GM21360 (cell line): ENCODE measurements around the gene RASSF4.
A peak's percentile ranks its signal among the peaks of the same experiment; 100 is the strongest.
"Not testable (repeated sequence)": the region's sequence is repeated elsewhere in the genome, so short reads cannot be mapped to it uniquely, and the experiment has no call there.

Source experiments
- ATAC-seq: cut with Tn5 transposase; IDR thresholded peaks from one replicate; pipeline ENCODE4 v1.9.1; 2021; ENCODE audit warnings: mild to moderate bottlenecking, moderate library complexity; ENCODE audit not compliant: unreplicated experiment

The RASSF4 gene

DNA sequence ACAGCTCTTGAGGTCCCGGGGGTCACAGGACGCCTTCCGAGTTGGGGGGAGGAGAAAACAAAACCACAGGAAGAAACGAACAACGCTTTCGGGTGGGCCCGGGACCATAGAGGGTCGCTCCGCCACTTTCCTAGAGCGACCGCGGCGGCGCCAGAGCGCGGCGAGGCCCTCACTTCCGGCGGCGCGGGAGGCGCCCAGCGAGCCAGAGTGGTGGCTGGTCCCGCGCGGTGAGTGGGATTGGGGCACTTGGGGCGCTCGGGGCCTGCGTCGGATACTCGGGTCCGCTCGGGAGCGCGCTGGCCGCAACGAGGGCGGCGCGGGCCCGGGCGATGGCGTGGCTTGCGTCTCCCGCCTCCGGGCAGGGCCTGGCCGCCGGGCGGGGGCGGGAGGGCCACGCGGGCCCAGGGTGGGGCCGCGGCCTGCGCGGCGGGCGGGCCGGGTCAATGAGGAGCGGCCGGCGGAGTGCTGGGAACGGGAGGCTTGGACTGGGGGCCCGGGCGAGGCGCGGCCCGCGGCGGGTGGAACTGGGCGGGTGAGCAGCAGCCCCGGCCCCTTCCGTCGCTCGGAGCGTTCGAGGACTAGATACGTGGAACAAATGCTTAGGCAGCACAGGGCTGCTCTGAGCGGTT is 41.3 kb downstream of the RASSF4 start, which contains the start of gene ZNF22:
ZNF22 (plus strand) TSS at position 172 of the 629 bp plus-strand sequence. CDS start 2,446 bp downstream, outside the sequence.
- peak; percentile 69 for ATAC-seq

DNA sequence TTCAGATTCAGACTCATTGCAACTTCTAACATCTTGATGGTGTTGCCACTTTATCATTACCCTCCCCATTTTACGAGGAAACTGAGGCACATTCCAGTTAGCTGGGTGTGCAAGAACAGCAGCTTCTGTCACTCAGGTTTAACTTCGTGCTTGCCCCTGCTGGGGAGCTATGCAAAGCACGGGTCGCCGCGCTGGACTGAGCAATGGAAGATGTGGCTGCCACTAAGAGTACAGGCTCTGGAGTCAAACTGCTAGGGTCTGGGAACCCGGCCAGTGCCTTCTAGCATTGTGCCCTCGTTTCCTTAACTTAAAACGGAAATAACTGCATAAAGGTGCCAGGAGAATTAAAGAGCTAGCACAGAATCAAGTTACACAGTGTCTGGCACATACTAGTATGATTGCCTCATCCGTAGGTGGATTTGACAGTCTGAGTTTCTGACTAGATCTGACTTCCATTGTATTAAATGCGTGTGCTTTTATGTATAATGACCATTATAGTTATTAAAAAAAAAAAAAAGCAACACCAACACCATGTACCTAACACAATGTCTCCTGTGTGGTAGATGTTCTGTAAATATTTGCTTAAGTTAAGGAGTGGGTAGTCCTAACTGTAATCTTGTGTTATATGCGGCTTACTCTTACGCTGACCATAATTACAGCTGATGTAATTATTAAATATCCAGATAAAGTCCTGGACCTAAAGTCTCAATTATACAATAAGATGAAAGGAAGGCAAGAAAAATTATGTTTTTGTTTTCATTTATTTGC is 42.0 kb downstream of the RASSF4 start:
- peak; percentile 67 for ATAC-seq

DNA sequence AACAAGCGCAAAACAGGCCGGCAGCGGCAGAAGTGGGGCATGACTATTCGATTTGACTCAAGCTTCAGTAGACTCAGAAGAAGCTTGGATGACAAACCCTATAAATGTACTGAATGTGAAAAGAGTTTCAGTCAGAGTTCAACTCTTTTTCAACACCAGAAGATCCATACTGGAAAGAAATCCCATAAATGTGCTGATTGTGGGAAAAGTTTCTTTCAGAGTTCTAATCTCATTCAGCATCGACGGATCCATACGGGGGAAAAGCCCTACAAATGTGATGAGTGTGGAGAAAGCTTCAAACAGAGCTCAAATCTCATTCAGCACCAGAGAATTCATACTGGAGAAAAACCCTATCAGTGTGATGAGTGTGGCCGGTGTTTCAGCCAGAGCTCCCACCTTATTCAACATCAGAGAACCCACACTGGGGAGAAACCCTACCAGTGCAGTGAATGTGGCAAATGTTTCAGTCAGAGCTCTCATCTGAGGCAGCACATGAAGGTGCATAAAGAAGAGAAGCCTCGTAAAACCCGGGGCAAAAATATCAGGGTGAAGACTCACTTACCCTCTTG is 43.9 kb downstream of the RASSF4 start:
- ATAC-seq: no peak

DNA sequence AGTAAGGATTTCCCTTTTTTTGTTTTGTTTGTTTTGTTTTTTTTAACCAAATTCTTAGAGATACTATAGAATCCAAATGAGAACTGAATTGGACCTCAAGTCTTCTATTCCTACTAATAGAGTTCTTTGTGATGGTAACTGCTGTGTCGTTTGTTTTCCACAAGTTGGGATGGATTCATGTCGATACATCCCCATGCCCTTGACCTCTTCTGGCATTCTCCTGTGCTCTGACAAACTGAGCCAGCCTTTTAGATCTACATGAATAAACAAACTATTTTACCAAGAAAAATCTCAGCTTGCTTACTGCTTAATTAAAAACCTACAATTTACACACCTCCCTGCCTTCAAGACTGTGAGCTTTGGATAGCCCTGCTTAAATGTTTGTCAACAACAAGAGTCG is 45.1 kb downstream of the RASSF4 start:
- ATAC-seq: no peak

DNA sequence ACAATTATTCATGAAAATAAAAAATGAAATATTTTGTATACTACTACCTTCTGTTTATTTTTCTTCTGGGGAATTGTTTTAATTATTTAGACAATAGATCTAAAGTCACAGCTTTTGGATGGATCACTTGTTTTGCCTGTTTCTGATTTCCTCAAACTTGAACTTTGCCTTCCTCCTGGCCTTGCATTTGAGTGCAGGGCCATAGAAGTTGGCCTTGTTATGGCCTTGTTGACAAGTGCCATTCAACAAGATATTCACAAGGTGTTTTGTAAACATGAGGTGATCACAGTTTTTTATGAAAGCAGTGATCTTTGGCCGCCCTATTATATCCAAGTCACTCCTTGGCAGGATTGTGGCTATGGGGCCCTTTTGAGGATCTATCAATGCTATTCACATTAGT is 45.7 kb downstream of the RASSF4 start:
- no peak for ATAC-seq

DNA sequence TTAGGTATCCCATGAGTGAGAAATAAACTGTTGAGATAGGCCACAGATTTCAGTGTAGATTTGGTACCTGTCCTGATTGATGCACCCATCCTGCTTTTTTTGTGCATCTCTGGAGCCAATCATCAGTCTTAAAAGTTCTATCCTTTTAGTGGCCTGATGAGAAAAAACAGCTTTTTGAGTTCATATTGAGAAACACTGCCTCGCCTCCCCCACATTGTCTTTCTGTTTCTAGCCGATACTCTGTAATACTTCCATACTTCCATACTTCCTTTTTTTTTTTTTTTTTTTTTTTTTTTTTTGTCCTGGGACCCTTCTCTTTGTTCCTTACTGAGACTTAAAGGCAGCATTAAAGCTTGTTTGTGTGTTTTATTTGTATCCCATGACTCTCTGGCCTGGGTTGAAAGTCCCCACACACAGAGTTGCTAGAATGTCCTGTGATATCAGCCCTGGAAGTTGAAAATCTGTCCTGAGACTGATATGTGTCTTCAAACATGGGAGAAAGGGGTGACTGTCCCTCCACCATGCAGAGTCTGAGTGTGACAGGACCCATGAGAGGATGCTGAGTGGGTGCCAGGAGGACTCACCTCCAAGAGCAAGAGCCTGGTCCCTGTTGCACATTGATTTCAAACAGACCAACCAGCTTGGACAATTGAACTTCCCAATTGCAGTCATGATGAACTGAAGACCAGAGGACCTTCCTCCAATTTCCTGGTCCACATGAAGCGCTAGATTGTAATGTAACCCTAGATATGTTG is 46.9 kb downstream of the RASSF4 start:
- no peak for ATAC-seq

DNA sequence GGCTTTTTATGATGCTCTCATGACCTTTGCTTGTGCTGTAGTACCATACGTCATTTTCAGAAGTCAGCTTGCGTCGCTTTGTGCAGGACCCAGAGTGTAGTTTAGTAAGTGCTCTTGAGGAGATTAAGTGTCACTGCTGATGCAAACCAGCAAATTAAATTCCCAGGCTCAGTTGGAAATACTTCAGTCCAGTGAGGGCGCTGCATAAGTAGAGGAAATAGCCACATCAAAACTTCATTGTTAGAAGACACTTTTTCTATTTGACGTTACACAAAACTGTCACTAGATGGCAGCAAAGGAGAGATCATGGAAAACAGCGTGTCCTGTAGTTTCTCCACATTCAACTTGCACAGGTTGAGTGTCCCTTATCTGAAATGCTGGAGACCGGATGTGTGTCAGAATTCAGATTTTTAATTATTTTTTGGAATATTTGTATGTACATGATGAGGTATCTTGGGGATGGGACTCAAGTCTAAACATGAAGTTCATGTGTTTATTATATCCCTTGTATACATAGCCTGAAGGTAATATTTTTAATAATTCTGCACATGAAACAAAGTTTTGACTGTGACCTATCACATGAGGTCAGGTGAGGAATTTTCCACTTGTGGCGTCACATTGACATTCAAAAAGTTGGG is 49.0 kb downstream of the RASSF4 start:
- peak; percentile 67 for ATAC-seq

DNA sequence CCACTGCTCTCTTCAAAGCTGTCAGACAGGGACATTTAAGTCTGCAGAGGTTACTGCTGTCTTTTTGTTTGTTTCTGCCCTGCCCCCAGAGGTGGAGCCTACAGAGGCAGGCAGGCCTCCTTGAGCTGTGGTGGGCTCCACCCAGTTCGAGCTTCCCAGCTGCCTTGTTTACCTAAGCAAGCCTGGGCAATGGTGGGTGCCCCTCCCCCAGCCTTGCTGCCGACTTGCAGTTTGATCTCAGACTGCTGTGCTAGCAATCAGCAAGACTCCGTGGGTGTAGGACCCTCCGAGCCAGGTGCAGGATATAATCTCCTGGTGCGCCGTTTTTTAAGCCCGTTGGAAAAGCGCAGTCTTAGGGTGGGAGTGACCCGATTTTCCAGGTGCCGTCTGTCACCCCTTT is 55.0 kb downstream of the RASSF4 start:
- ATAC-seq: not testable (repeated sequence)

DNA sequence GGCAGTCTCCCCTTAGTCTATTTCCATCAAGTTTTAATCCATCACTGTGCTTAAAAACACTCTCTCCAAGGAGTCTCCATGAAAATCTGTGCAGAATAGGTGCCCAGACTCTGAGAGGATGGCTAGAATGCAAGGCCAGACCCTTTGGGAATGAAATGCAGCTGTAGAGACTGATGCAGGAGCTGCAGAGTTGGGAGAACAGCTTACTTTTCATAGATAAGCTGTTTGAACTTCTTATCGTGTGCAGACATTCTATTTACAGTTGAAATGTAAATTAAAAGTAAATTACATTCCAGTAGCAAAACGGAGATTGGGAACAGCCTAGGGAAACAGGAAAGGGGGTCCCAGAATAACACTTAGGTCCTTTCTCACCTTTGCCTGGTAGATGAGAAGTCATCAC is 56.0 kb downstream of the RASSF4 start:
- no peak for ATAC-seq

DNA sequence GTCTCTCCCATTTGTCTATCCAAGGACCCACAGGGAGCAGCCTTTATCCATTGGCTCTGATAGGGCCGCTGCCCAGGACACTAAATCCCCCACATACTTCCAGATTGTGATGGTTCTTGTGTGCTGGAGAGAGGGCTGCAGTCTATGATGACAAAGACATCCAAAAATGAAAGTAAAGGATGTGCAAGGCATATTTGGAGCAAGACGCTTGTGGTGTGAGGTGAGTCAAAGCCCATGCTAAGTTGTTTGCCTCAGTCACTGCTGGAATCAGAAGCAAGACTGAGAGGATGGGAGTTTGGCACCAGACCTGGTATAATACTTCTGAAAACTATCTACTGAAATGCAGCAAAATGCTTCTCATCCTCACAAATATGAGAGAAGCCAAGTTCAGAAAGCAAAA is 63.8 kb downstream of the RASSF4 start:
- ATAC-seq: no peak

DNA sequence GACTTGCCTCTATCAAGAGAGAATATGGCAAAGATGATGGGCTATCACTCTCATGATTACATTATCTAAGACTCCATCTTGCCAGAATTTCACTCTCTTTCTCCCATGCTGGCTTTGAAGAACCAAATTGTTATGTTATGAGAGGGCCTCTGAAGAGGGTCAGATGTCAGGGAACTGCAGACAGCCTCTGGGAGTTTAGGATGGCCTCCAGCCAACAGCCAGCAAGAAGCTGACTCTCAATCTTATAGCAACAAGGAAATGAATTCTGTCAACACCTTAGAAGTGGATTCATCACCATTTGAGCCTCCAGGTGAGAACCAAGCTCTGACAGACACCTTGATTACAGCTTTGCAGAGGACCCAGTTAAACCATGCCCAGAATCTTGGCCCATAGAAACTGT is 74.7 kb downstream of the RASSF4 start:
- no peak for ATAC-seq

DNA sequence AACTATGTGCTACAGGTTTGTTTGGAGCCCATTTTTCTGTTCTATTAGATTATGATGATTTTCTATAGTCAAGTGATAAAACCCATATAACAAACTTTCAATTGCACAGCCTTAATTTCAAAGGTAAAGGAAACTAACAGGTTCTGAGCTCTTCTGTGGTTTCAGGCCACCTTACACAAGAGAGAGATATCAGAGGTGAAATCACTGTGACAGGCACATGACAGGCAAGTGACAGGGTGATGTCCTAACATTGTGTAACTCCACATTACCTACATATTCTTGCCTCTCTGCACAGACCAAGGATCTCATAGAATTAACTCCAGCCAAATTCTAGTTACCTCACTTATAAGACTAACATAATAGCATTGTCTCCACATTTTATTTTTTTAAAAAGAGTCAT is 76.1 kb downstream of the RASSF4 start:
- ATAC-seq: no peak

DNA sequence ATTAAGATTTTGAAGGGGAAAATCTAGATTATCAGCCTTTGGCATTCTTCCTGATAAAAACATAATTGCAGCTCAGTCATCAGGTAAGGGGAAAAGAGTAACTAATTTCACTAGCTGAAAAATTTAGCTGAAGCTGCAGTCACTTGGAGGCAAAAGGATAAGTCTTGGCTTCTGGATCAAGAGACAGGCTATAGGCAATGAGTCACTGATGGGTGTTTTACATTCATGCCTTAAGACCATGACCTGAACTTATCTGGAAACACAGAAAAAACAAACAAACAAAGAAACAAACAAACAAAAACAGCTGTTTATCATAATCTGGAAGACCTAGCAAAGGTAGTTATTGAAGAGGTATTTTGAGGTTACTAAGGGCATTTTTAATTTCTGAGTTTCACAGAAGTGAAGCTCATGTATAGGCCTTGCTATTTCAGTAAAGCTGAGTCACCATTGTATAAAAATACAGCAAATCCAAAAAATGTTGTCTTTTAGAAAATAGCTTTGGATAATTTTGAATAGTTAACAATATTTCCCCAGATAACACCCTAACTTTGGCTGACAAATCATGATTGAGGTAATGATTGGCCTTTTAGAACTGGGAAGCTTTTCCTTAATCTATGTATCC is 81.4 kb downstream of the RASSF4 start:
- no peak for ATAC-seq

DNA sequence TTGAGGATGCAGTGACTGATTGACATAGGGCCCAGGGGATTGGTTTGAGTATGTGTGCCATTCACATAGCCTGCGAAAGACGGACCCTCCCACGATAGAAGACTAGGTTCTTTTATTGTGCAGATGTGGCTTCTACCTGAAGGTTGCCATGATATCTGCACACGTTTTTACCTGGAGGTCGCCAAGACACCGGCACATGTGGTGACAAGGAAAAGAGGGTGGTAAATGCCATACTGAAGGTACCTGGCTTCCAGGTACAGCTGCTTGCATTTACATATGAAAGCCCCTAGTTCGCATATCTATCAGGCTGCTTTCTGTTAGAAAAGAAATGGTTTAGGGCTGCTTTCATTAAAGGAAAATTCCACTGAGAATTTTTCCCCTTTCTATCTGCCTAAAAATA is 84.7 kb downstream of the RASSF4 start:
- ATAC-seq: no peak
